NCI-H2171 (cell line): ENCODE results near the gene LCOR.
"Not testable (repeated sequence)": the region's sequence is repeated elsewhere in the genome, so short reads cannot be mapped to it uniquely, and the experiment has no call there.

Experiments used
- DNase-seq: peaks from one replicate; lab custom pipeline; 2025; lab: John Stamatoyannopoulos, UW

Gene LCOR

DNA sequence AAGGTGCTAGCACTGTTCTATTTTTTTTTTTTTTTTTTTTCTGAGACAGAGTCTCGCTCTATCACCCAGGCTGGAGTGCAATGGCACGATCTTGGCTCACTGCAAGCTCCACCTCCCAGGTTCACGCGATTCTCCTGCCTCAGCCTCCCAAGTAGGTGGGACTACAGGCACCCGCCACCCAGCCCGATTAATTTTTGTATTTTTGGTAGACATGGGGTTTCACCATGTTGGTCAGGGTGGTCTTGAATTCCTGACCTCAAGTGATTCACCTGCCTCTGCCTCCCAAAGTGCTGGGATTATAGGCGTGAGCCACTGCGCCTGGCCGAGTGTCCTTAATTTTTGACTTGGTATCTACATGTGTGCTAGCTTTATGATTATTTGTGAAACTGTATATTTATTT, 201.7 kb downstream of the LCOR start:
- not testable (repeated sequence) for DNase-seq

DNA sequence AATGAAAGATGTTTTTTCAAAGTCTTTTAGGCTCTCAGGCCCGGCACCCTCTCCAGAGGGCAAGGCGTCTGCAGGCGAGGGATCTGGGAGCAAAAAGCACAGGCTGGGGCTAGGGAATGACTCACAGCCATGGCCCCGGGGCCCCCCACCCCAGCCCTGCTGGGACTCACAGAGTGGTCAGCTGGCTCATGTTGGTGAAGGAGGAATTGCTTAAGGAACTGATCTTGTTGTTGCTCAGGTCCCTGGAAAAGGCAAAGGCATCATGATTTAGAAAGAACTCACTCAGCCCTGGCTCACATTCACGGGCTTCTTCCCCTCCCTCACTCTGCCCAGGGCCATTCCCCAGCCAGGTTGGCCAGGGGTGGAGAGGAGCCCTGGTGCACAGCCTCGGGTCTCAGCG, 202.2 kb downstream of the LCOR start:
- no peak for DNase-seq

DNA sequence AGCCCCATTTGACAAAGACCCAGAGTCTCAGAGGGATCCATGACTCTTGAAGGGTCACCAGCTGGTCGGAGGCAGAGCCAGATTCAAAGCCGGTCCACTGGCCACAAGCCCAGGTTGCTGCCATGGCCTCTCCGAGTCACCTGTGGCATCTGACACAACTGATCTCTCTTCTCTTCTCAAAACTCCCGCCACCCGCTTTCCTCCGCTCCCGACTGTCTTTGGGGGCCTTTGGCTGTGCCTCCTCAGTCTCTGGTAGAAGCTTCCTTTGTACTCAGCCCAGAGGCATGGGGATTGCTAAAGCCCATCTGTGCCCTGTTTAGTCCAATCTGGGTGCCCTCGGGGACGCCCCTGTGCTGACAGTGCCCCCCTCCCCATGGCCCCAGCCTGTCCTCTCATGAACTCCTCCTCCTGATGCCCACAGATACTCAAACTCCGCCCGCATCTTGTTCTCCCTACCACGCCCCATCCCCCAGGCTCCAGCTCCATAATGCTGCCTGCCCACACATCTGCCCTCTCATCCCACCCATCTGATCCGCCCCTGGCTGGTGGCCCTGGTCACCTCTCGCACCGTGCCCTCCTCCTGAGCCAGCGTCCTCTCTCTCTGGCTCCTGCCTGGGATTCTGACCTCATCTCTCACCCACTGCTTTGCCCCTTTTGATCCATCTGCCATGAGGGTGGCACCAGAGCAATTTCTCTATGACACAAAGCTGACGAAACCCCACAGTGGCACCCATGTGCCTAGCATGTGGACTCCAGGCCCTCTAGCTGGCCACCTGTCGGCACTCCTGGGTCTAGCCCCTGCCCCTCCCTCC, 203.1 kb downstream of the LCOR start:
- DNase-seq = no peak

DNA sequence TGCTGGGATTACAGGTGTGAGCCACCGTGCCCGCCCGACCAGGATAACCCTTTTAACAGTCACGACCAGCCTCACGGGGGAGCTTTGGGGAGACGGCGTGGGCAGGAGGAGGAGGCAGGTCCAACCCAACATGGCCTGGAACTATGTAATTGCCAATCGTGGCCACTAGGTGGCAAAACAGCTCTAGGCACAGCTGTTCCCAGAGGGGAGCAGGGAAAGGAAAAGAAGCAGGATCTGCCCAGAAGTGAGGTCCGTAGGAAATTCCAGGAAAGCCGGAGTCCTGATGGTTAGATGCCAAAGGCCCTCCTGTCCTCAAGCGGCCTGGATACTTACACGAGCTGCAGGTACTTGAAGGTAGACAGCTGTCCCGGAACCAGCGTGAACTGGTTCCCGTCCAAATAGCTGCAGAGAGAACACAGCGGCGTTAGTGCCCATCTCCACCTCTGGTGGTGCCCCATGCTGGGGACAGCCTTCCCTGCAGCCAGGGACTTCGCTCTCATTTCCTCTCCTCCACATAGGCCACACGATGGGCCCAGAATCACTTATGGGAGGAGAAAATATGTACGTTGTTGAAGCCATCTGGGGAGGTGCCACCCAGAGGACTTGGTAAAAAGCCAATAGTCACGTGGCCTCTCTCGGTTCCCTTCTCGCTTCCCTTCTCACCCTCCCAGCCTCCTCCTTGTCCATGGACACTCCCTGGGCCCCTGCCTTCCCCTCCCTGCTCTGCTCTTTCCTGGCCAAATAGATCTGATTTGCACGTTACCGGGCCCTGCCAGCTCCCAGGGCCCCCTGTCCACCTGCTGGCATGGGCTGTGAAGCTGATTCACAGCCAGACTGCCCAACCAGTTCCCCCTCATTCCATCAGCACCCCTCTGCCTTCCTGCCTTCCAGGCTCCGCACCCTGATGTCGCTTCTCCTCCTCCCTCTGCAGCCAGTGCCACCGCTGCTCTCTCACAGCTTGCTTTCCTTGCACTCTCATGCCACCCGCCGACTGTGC, 205.6 kb downstream of the LCOR start:
- DNase-seq = peak; percentile 44

DNA sequence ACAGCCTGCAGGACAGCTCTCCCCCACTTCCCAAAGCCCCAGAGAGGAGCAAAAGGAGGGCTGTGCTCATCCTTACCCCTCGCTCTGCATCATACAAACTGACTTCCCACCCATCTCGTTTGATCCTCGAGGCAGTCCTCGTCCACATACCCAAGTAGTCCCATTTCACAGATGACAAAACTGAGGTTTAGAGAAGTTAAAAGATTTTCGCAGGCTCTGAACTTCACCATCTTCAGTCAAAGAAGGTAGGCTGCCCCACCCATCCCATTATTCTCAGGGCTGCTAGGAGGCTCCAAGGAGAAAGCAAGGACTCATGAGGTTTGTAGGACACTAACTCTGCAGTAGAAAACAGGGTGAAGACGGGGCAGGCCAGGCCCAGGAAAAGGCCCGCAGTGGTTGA, 206.6 kb downstream of the LCOR start:
- DNase-seq = no peak

DNA sequence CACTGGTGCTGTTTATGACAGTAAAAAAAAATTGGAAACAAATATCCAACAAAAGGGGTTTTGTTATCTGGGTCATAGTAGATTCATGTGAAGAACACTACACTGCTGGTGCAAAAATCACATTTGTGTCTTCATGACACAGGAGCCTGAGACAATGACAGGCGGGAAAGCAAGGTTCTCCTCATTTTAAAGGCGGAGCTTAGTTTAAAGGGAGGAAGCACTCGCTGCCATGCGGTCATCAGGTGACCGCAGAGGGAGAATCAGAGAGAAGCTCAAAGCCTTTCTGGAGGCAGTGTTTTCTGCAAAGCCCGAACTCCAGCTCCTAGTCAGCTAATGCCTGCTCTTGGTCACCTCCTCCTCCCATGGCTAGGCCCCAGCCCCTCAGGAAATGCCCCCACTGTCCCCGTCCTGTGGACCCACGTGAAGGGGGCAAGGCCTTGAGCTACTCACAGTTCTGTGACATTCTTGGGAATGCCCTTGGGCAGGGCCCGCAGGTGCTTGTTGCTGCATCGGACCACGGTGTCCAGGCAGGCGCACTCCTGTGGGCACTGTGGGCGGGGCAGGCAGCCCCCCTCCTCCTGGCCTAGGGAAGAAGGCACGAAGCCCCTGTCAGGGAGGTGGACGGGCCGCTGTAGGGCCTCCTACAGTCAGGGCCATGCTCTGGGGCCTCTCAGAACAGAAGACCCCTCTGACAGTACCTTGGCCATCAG, 207.6 kb downstream of the LCOR start:
- no peak for DNase-seq

DNA sequence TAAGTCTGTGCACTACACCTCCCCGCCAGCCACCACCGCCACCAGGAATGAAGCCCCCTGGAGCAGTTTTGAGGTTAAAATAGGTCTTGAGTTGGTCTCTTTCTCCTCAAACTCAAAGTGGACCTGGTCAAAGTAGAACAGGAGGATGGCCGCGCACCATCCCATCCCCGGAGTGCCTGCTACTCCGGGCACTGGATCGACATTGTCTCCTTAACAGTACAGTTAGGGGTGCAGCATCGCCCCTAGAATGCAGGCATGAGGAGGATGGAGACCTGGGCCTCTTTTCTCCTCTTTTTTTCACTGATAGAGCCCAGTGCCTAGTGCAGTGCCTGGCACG, 208.1 kb downstream of the LCOR start:
- no peak for DNase-seq

DNA sequence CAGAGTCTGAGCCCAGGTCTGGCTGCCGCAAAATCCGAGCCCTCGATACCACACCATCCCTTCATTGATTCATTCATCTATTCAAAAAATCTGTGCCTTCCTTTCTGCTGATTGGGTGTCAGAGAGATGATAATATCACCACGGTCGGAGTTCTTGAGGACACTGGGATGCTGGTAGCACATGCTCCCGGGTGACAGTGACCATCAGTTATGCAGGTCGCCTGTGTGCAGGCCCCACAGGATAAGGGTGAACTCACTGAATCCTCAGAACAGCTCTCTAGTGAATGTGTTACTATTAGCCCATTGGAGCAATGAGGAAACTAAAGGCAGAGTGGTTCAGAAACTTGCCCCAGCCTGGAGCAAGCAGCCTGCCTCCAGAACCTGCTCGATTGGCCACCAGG, 208.6 kb downstream of the LCOR start:
- DNase-seq = no peak

DNA sequence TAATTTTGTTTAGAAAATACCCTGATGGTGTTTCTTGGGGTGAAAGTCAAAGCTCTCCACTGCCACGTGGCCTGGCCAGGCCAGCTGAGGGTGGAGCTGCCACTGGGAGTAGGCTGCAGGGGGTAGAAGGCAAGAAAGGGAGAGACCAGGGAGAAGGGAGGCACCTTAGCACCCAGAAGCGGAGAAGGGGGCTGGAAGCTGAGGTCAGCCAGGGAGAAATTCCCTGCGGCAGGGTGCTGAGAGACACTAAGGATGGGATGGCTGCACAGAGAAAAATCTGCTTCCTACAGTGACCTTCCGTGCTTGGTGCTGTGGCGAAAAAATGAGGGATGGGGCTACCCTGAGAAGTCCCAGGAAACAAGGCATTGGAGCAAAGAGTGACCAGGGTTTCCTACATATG, 210.0 kb downstream of the LCOR start:
- DNase-seq = no peak

DNA sequence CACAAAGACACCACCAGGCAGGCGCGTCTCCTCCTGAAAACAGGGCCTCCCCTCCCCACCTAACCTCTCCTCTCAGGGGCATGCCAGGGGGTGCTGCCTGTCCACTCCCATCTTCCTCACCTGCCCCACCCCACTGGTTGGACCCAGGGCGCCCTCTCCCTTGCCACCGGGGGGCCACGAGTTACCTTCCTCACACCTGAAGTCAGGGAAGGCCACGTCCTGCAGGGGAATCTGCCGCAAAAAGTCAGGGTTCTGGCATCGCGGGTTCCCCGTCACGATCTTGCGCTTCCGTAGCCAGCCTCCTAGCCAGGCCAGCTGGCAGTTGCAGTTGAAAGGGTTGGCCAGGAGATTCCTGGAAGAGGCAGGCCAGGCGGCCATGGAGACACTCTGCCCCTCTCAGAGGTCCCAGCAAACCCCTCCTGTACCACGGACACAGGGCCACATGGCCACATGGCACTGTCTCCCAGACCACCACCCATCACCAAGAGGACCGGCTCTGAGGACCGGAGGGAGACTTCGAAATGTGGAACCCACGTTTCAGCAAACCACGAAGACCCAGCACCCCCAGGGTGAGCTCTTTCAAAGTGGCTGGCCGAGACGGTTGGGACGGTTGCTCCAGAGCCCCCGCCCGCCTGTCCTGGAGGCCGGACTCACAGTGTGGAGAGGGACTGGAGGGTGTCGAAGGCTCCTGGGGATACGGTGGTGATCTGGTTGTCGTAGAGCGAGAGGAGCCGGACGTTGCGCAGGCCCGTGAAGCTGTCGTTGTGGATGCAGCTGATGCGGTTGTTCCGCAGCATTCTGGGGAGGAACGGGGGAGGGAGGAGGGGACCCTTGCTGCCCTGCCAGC, 210.8 kb downstream of the LCOR start:
- DNase-seq = no peak

DNA sequence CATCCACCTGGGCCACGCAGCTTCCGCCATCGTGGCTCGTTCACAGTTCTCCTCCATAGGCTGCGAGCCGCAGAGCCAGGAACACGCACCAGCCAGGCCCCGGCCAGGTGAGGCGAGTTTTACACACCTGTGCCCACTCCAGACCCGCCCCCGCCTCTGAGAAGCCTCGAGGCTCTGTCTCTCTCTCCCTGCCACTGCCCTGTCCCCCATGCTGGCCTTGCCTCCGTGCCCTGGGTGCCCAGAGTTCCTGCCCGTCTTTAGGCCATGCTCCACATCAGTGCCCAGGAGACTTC, 211.4 kb downstream of the LCOR start:
- no peak for DNase-seq
